HG02840 (cell line): ENCODE results near the gene HLA-DQA1.

Experiments used
- ATAC-seq: cut with Tn5 transposase; IDR thresholded peaks from one replicate; pipeline ENCODE4 v1.9.1; 2021; ENCODE audit warnings: mild to moderate bottlenecking, moderate library complexity, moderate number of reproducible peaks; ENCODE audit not compliant: unreplicated experiment, low FRiP score

HLA-DQA1 gene

DNA sequence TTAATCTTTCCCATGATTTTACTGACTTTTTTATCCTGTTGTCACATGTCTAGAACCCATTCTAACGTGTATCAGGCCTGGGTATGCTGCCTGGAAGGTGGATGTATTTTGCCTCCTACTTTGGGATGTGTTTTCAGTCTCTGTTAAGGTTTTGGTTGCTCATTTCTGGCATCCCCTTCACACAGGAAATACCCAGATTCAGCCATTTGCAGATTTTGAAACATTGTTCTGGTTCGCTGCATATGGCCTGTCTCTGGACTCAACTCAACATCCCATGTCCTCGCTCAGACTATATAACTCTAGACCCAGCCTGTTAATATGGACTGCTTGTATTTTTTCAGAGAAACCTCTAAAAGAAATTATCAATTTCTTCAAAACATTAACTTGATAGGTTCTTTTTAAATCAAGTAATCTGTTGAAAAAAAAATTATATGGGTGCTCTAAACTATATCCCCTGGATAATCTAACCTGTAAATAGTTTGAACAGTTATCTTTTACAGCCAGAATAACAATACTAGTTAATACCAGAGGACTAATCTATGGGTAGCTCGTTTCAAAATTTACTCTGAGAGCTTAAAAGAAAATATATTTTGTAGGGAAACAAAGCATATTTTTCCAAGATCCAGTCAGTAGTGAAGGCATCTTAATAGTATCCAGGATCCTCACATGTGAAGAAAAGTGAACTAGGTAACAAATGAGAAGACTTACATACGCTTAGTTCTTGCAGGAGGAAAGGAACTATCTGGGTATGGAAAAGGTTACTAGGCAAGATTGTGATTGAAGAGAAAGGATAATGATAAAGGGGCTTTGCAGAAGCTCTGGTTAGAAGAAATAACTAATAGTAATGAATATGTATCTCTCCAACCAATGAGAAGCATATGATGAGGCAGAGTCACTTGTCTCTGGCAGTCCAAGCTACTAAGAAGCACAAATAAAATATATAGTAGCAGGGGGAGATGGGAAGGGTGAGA, 52.6 kb downstream of the HLA-DQA1 start:
- no peak for ATAC-seq

DNA sequence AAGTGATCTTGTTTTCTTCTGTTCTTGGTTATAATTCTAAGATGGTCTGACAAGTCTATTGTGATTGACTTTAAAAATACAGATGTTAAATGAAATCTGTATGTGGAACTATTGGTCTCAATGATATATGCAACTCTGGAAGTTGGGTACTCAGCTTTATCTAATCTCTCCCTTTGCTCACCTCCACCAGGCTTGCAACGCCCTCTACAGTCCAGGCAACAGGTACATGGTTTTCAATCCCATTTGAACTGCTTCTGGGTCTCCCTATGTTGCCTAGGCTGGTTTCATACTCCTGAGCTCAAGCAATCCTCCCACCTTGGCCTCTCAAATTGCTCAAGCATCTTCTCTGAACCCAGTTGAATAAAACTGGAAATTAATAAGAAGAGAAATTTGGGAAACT, 54.8 kb downstream of the HLA-DQA1 start:
- ATAC-seq: no peak
